Osteoblast (primary cell): ENCODE results near the gene SLC38A10. TPM values are rescaled to one million over a fixed set of nuclear protein-coding genes. Genes with fewer than 3 reads are reported as not detected.

Source experiments
- DNase-seq: peaks from one replicate; pipeline ENCODE4 v3.0.0; 2011; ENCODE audit warnings: low spot score, mixed read lengths; ENCODE audit not compliant: insufficient read length; ENCODE audit errors: missing footprints
- H2AFZ ChIP-seq: 2 replicates; pipeline ENCODE4 v1.6.0; 2011; ENCODE audit warnings: mild to moderate bottlenecking, low read length
- H3K27ac ChIP-seq: 2 replicates; pipeline ENCODE4 v1.5.1; 2011; ENCODE audit warnings: mild to moderate bottlenecking, low read depth, low read length, moderate library complexity
- H3K27me3 ChIP-seq: 2 replicates; pipeline ENCODE4 v1.6.0; 2012; ENCODE audit warnings: mild to moderate bottlenecking, control low read depth, inconsistent platforms, low read length, moderate library complexity; ENCODE audit not compliant: insufficient read depth
- H3K36me3 ChIP-seq: 2 replicates; pipeline ENCODE4 v1.5.1; 2011; ENCODE audit warnings: mild to moderate bottlenecking, low read length, control low read depth, moderate library complexity; ENCODE audit not compliant: insufficient read depth
- H3K4me1 ChIP-seq: 2 replicates; pipeline ENCODE4 v1.5.1; 2011; ENCODE audit warnings: mild to moderate bottlenecking, low read length, control low read depth, moderate library complexity; ENCODE audit not compliant: insufficient read depth
- H3K4me2 ChIP-seq: 2 replicates; pipeline ENCODE4 v1.6.0; 2011; ENCODE audit warnings: mild to moderate bottlenecking, low read length; ENCODE audit not compliant: insufficient read depth
- H3K4me3 ChIP-seq: fragments of 200-600 bp; sonication (generic); 3 replicates; pipeline ENCODE4 v1.5.1; 2012; ENCODE audit warnings: mild to moderate bottlenecking, low read length, inconsistent platforms; ENCODE audit not compliant: insufficient read depth
- H3K79me2 ChIP-seq: 2 replicates; pipeline ENCODE4 v1.6.0; 2012; ENCODE audit warnings: mild to moderate bottlenecking, low read length, control low read depth, inconsistent platforms; ENCODE audit not compliant: insufficient read depth
- H3K9me3 ChIP-seq: 2 replicates; pipeline ENCODE4 v1.5.1; 2011; ENCODE audit warnings: low read depth, low read length, control low read depth
- H4K20me1 ChIP-seq: 2 replicates; pipeline ENCODE4 v1.6.0; 2012; ENCODE audit warnings: mild to moderate bottlenecking, low read length, control low read depth; ENCODE audit not compliant: insufficient read depth
- CTCF ChIP-seq: IDR thresholded peaks from 2 replicates; pipeline ENCODE4 v1.5.1; 2011; ENCODE audit warnings: mild to moderate bottlenecking, low read depth, low read length, moderate library complexity; ENCODE audit errors: extremely low read depth
- total RNA-seq: library from RNA; depleted of rRNA; stranded (reverse); fragments of >200 nt; gene quantifications from 2 replicates; pipeline ENCODE4 v1.2.3, GENCODE V29; 2012

Gene SLC38A10
- total RNA-seq, 1 donor = 92.6 TPM

GRCh38 chr17:81279278-81280275 lies 15.5 kb downstream of the SLC38A10 start:
- DNase-seq = no peak
- no peak overlapping the region for H3K4me2 ChIP-seq
- no peak for TF ChIP-seq CTCF
- peaks cover 3% of the 10 kb centered on the region for H4K20me1 ChIP-seq
- H3K9me3 ChIP-seq = no peaks in the 10 kb centered on the region
- no peak overlapping the region for H2AFZ ChIP-seq
- no peak overlapping the region for H3K27ac ChIP-seq
- no peak overlapping the region for H3K4me3 ChIP-seq
- H3K36me3 ChIP-seq = peaks cover 24% of the 10 kb centered on the region
- H3K27me3 ChIP-seq = no peaks in the 10 kb centered on the region
- H3K79me2 ChIP-seq = peaks cover 38% of the 10 kb centered on the region
- H3K4me1 ChIP-seq = no peaks in the 10 kb centered on the region

GRCh38 chr17:81278831-81279230 lies 16.3 kb downstream of the SLC38A10 start:
- no peaks in the 10 kb centered on the region for H3K4me1 ChIP-seq
- H3K36me3 ChIP-seq = peaks cover 30% of the 10 kb centered on the region
- no peak overlapping the region for H3K27ac ChIP-seq

GRCh38 chr17:81277946-81278693 lies 17.0 kb downstream of the SLC38A10 start:
- Histone ChIP-seq H2AFZ (no peak overlapping the region), H3K4me3 (peak overlapping the region; percentile 62), H3K4me1 (no peaks in the 10 kb centered on the region), H3K9me3 (no peaks in the 10 kb centered on the region), H3K27me3 (no peaks in the 10 kb centered on the region), H4K20me1 (peaks cover 5% of the 10 kb centered on the region), H3K27ac (peak overlapping the region; percentile 20), H3K79me2 (peaks cover 31% of the 10 kb centered on the region), H3K36me3 (peaks cover 37% of the 10 kb centered on the region), H3K4me2 (peak overlapping the region; percentile 63)
- no peak for TF ChIP-seq CTCF
- DNase-seq = peak; percentile 91

More at GRCh38 chr17:81278831-81279230, 16.3 kb downstream of the SLC38A10 start:
- DNase-seq = no peak
- H3K27me3 ChIP-seq = no peaks in the 10 kb centered on the region
- no peak overlapping the region for H3K4me3 ChIP-seq
- no peak for TF ChIP-seq CTCF
- H4K20me1 ChIP-seq = peaks cover 3% of the 10 kb centered on the region
- H3K4me2 ChIP-seq = no peak overlapping the region
- H3K9me3 ChIP-seq = no peaks in the 10 kb centered on the region
- peaks cover 34% of the 10 kb centered on the region for H3K79me2 ChIP-seq
- no peak overlapping the region for H2AFZ ChIP-seq
